Activated CD4-positive, alpha-beta T cell treated with anti-CD3 and anti-CD28 coated beads, Interleukin-2, amount 10 ng/mL, durations not matched to agents 7 days and 5 days (primary cell): Measurements from ENCODE around the gene TMEM184A. TPM values are rescaled to one million over a fixed set of nuclear protein-coding genes. Genes with fewer than 3 reads are reported as not detected.

Experiments used
- CTCF ChIA-PET: fragments of 350-600 bp; sonication (Branson Sonifier 250); formaldehyde crosslinking; loops from one replicate; lab custom pipeline; 2021; ENCODE audit warnings: antibody characterized with exemption; lab: Charles Lee
- POLR2A ChIA-PET: fragments of 350-600 bp; sonication (Branson Sonifier 250); formaldehyde crosslinking; loops from one replicate; lab custom pipeline; 2021; ENCODE audit warnings: antibody characterized with exemption; lab: Charles Lee
- DNase-seq: peaks from one replicate; pipeline ENCODE4 v3.0.0-alpha.2; 2020
- H3K27ac Mint-ChIP-seq: one replicate; pipeline ENCODE4 v1.8.0; 2021; ENCODE audit warnings: mild to moderate bottlenecking, moderate library complexity, mixed read lengths
- H3K27me3 Mint-ChIP-seq: one replicate; pipeline ENCODE4 v1.8.0; 2021; ENCODE audit warnings: mixed read lengths
- H3K36me3 Mint-ChIP-seq: one replicate; pipeline ENCODE4 v1.8.0; 2021; ENCODE audit warnings: low read depth, mixed read lengths
- H3K4me1 Mint-ChIP-seq: one replicate; pipeline ENCODE4 v1.8.0; 2021; ENCODE audit warnings: mixed read lengths
- H3K4me3 Mint-ChIP-seq: one replicate; pipeline ENCODE4 v1.8.0; 2021; ENCODE audit warnings: mild to moderate bottlenecking, moderate library complexity, mixed read lengths
- H3K9me3 Mint-ChIP-seq: one replicate; pipeline ENCODE4 v1.8.0; 2021; ENCODE audit warnings: mixed read lengths
- total RNA-seq, 2 experiments: library from RNA; stranded (reverse); gene quantifications; one replicate each; pipeline ENCODE4 v1.2.3, GENCODE V29; 2021

Gene TMEM184A
- total RNA-seq, 2 experiments from 2014 or later = not detected

GRCh38 chr7:1535701-1536454 lies 20.1 kb downstream of the TMEM184A start:
- H3K9me3 Mint-ChIP-seq = no peaks in the 10 kb centered on the region
- no peaks in the 10 kb centered on the region for H3K27me3 Mint-ChIP-seq
- no peak for DNase-seq
- ChIA-PET POLR2A (no interaction called here), CTCF (interaction anchor here (1.0 kb wide), 1 partner anchor 28 kb away, joined by 5 read pairs; no protein-coding TSS in a partner anchor)
- H3K27ac Mint-ChIP-seq = no peak overlapping the region
- no peak overlapping the region for H3K4me3 Mint-ChIP-seq
- peaks cover 2% of the 10 kb centered on the region for H3K36me3 Mint-ChIP-seq
- peaks cover 30% of the 10 kb centered on the region for H3K4me1 Mint-ChIP-seq

- Mint-ChIP-seq H3K27ac (no peak overlapping the region), H3K36me3 (peaks cover 2% of the 10 kb centered on the region), H3K27me3 (no peaks in the 10 kb centered on the region), H3K9me3 (no peaks in the 10 kb centered on the region), H3K4me1 (peaks cover 33% of the 10 kb centered on the region), H3K4me3 (no peak overlapping the region)
- no peak for DNase-seq
- ChIA-PET POLR2A (no interaction called here), CTCF (no interaction called here)
These were observed 20.9 kb downstream of the TMEM184A start for GRCh38 chr7:1535100-1535458.

GRCh38 chr7:1534330-1535099 lies 21.5 kb downstream of the TMEM184A start:
- Mint-ChIP-seq H3K27ac (peak overlapping the region; percentile 25), H3K36me3 (peaks cover 2% of the 10 kb centered on the region), H3K9me3 (no peaks in the 10 kb centered on the region), H3K4me1 (peaks cover 35% of the 10 kb centered on the region), H3K4me3 (no peak overlapping the region), H3K27me3 (no peaks in the 10 kb centered on the region)
- DNase-seq = no peak
- POLR2A ChIA-PET = interaction anchor here (0.5 kb wide), 1 partner anchor 425 kb away, joined by 3 read pairs; no protein-coding TSS in a partner anchor
- CTCF ChIA-PET = no interaction called here

- DNase-seq = no peak
- Mint-ChIP-seq H3K27me3 (no peaks in the 10 kb centered on the region), H3K9me3 (no peaks in the 10 kb centered on the region), H3K36me3 (peaks cover 2% of the 10 kb centered on the region), H3K4me1 (peaks cover 35% of the 10 kb centered on the region), H3K4me3 (peak overlapping the region; percentile 85), H3K27ac (peak overlapping the region; percentile 95)
- ChIA-PET POLR2A (no interaction called here), CTCF (interaction anchor here (0.8 to 1.0 kb wide), 2 partner anchors 22 to 101 kb away, joined by 3 read pairs; partner anchors contain the start of gene TMEM184A)
These were observed 22.3 kb downstream of the TMEM184A start for GRCh38 chr7:1533547-1534329.

GRCh38 chr7:1533255-1533546 lies 22.8 kb downstream of the TMEM184A start:
- no peaks in the 10 kb centered on the region for H3K27me3 Mint-ChIP-seq
- no peak for DNase-seq
- peak overlapping the region; percentile 85 for H3K4me3 Mint-ChIP-seq
- ChIA-PET CTCF (interaction anchor here (0.8 to 1.0 kb wide), 2 partner anchors 22 to 101 kb away, joined by 3 read pairs; partner anchors contain the start of gene TMEM184A), POLR2A (no interaction called here)
- H3K9me3 Mint-ChIP-seq = no peaks in the 10 kb centered on the region
- peak overlapping the region; percentile 95 for H3K27ac Mint-ChIP-seq
- peaks cover 2% of the 10 kb centered on the region for H3K36me3 Mint-ChIP-seq
- peaks cover 35% of the 10 kb centered on the region for H3K4me1 Mint-ChIP-seq

- Mint-ChIP-seq H3K27me3 (no peaks in the 10 kb centered on the region), H3K36me3 (peaks cover 2% of the 10 kb centered on the region)
These were observed 23.4 kb downstream of the TMEM184A start for GRCh38 chr7:1532456-1533254.

DNA sequence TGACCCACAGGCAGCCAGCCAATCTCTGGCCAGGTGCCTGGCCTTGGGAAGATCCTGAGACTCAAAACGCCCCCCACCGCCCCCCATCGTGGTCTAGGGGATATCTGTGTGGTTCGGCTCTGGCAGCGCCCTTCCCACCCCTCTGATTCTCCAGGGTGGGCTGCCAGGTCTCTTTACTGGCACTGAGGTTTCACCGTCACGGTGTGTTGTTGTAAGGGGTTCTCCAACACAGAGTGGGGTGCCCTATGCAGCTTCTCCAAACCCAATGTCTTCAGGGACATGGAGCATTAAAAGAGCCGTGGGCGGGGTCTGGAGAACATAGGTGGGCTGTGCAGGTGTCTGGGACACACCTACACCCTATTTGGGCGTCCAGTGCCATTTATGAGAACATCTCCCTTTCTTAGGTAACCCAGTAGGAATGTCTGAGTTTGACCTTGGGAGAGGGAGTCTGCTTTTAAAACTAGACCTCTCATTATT lies 24.0 kb downstream of the TMEM184A start:
- ChIA-PET POLR2A (no interaction called here), CTCF (interaction anchor here (0.6 kb wide), 2 partner anchors 21 to 690 kb away, joined by 3 read pairs; no protein-coding TSS in a partner anchor)
- peak overlapping the region; percentile 85 for H3K4me3 Mint-ChIP-seq
- H3K4me1 Mint-ChIP-seq = peaks cover 35% of the 10 kb centered on the region
- H3K27ac Mint-ChIP-seq = peak overlapping the region; percentile 95
- DNase-seq = no peak
- H3K36me3 Mint-ChIP-seq = peaks cover 2% of the 10 kb centered on the region
- no peaks in the 10 kb centered on the region for H3K27me3 Mint-ChIP-seq
- no peaks in the 10 kb centered on the region for H3K9me3 Mint-ChIP-seq

More at GRCh38 chr7:1532456-1533254, 23.4 kb downstream of the TMEM184A start:
- Mint-ChIP-seq H3K4me3 (peak overlapping the region; percentile 85), H3K27ac (peak overlapping the region; percentile 95), H3K4me1 (peaks cover 35% of the 10 kb centered on the region), H3K9me3 (no peaks in the 10 kb centered on the region)
- ChIA-PET CTCF (interaction anchor here (0.6 to 1.0 kb wide), 3 partner anchors 20 to 100 kb away, joined by 3 read pairs; partner anchors contain the start of gene TMEM184A), POLR2A (no interaction called here)
- peak; percentile 67 for DNase-seq

DNA sequence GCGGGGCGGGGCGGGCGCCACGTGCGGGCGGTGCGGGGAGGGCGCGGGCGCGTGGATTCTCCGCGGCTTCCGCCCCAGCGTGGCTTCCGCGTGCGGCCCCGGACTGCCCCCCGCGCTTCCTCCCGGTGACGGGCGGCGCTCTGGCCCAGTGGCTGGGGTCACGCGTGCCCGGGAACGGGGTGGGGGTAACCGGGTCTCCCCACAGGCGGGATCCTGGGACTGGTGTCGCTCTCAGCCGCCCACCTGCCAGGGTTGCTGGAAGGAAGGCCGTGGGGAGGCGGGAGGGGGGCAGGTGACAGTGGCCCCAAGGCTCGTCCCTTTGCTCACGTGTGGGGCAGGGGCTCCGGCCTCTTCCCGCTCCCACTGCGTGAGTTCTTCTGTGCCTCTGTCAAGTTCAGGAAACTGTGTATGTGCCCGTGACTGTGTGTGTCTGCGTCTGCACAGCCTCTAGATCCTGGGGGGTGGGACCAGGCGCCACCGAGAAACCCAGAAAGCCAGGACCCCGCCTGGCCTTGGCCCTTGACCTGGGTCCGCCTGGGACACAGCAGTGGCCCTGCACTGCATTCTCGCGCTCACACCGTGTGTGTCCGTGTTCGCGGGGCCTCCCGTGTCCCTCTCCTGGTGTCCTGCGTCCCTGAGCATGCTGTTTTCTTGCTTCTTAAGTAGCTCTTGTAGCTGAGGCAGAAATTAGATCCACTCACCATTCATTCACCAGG lies 24.6 kb downstream of the TMEM184A start:
- peak; percentile 41 for DNase-seq
- peaks cover 5% of the 10 kb centered on the region for H3K27me3 Mint-ChIP-seq
- no peaks in the 10 kb centered on the region for H3K36me3 Mint-ChIP-seq
- peak overlapping the region; percentile 95 for H3K27ac Mint-ChIP-seq
- POLR2A ChIA-PET = no interaction called here
- peaks cover 33% of the 10 kb centered on the region for H3K4me1 Mint-ChIP-seq
- peak overlapping the region; percentile 85 for H3K4me3 Mint-ChIP-seq
- CTCF ChIA-PET = interaction anchor here (0.6 kb wide), 1 partner anchor 691 kb away, joined by 3 read pairs; no protein-coding TSS in a partner anchor
- H3K9me3 Mint-ChIP-seq = no peaks in the 10 kb centered on the region

- POLR2A ChIA-PET = no interaction called here
- DNase-seq = no peak
- Mint-ChIP-seq H3K4me1 (peaks cover 32% of the 10 kb centered on the region), H3K27ac (no peak overlapping the region), H3K36me3 (no peaks in the 10 kb centered on the region), H3K27me3 (peaks cover 6% of the 10 kb centered on the region), H3K9me3 (no peaks in the 10 kb centered on the region), H3K4me3 (no peak overlapping the region)
- CTCF ChIA-PET = no interaction called here
These were observed 25.1 kb downstream of the TMEM184A start for GRCh38 chr7:1530946-1531262.

DNA sequence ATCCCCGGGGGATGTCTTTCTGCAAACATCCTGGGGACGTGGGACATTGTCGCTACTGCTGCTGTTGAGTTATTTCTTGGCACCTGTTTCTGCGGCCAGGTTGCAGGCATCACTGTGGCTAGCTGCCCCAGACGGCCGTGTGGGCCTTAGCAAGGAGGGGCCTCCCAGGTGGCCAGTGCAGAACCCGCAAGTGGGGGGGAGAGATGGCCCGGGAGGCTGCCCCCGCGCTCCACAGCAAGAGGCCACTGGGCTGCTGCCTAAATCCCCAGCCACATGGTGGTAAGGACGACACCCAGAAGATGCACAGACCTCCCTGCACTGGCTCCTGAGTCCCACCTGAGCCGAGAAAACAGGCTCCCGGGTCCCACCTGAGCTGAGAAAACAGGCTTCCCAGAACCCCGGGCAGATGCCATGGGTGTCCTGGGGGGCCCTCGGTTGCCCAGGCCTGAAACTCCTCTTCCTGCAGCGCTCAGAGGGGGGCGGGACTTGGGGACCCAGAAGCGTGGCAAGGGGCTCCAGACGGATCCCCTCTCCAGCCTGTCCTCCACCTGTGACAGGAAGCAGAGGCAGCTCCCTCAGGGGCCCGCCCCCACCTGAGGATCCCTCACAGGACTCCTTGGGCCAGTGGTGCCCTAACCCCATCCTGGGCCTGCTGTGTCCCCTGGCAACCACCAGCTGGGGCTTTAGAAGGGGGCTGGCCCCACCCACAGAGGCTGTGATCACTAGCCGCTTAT lies 26.5 kb downstream of the TMEM184A start:
- Mint-ChIP-seq H3K4me1 (peaks cover 31% of the 10 kb centered on the region), H3K36me3 (no peaks in the 10 kb centered on the region), H3K27ac (peak overlapping the region; percentile 87), H3K27me3 (peaks cover 13% of the 10 kb centered on the region), H3K9me3 (no peaks in the 10 kb centered on the region), H3K4me3 (peak overlapping the region; percentile 69)
- ChIA-PET POLR2A (no interaction called here), CTCF (interaction anchor here (0.5 to 1.6 kb wide), 3 partner anchors 12 to 939 kb away, joined by 3 to 4 read pairs (median 3); no protein-coding TSS in a partner anchor)
- no peak for DNase-seq

DNA sequence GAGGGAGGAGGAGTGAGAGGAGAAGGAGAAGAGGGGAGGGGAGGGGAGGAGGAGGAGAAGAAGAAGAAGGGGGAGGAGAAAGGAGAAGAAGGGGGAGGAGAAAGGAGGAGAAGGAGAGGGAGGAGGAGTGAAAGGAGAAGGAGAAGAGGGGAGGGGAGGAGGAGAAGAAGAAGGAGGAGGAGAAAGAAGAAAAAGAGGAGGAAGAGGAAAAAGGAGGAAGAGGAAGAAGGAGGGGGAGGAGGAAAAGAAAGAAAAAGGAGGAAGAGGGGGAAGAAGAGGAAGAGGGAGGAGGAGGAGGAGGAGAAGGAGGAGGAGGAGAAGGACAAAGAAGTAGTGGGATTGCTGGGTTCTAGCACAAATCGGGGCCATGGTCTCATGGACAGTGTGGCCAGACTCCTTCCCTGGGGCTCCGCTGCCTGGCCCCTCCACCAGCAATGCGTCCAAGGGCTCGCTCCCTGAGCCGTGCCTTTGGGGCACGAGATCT lies 29.7 kb downstream of the TMEM184A start:
- POLR2A ChIA-PET = no interaction called here
- Mint-ChIP-seq H3K27me3 (peaks cover 13% of the 10 kb centered on the region), H3K27ac (no peak overlapping the region), H3K9me3 (no peaks in the 10 kb centered on the region), H3K36me3 (no peaks in the 10 kb centered on the region), H3K4me1 (peaks cover 4% of the 10 kb centered on the region), H3K4me3 (no peak overlapping the region)
- CTCF ChIA-PET = interaction anchor here (1.6 kb wide), 1 partner anchor 12 kb away, joined by 7 read pairs; no protein-coding TSS in a partner anchor
- no peak for DNase-seq
